Measurements from ENCODE around the gene ADD2. TPM values are rescaled to one million over a fixed set of nuclear protein-coding genes. Genes with fewer than 3 reads are reported as not detected.

ADD2 gene
- total RNA-seq, 4 donors from 2014 or later = 0.42 to 2.4 (median 1.3) TPM

DNA sequence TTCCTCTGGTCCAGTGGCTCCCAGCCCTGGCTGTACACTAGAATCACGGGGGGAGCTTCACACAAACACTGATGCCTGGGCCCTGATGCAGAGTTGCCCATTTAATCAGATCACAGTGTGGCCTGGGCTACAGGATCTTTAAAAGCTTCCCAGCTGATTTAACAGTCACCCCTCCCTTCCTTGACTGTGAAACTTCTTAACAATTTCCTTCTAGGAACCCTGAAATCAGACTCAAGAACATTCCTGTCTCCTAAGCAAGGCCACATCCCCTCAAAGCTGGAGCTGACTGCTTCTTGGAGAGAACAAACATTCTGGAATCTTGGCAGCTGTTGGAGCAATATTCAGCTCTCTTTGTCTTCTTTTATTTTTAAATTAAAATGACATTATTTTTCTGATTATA is 88.7 kb downstream of the ADD2 start:
- TF ChIP-seq, protein P1, sequence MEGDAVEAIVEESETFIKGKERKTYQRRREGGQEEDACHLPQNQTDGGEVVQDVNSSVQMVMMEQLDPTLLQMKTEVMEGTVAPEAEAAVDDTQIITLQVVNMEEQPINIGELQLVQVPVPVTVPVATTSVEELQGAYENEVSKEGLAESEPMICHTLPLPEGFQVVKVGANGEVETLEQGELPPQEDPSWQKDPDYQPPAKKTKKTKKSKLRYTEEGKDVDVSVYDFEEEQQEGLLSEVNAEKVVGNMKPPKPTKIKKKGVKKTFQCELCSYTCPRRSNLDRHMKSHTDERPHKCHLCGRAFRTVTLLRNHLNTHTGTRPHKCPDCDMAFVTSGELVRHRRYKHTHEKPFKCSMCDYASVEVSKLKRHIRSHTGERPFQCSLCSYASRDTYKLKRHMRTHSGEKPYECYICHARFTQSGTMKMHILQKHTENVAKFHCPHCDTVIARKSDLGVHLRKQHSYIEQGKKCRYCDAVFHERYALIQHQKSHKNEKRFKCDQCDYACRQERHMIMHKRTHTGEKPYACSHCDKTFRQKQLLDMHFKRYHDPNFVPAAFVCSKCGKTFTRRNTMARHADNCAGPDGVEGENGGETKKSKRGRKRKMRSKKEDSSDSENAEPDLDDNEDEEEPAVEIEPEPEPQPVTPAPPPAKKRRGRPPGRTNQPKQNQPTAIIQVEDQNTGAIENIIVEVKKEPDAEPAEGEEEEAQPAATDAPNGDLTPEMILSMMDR (IDR thresholded peaks at IDR 0.05) = no peak
- no peak for TF ChIP-seq POLR2A (IDR thresholded peaks at IDR 0.05)
- H3K27ac ChIP-seq = no peak overlapping the region
- no peaks in the 10 kb centered on the region for H3K4me1 ChIP-seq
- H3K9me3 ChIP-seq = no peaks in the 10 kb centered on the region
- H3K36me3 ChIP-seq = no peaks in the 10 kb centered on the region
- H3K4me3 ChIP-seq = no peak overlapping the region
- H3K27me3 ChIP-seq = no peaks in the 10 kb centered on the region
- no peak for DNase-seq
- intact Hi-C loops (cut with DNase I) = no loop called here
- WGBS, 2 donors = 60 to 71% methylated on average over 1 of the region's 1 CpG

DNA sequence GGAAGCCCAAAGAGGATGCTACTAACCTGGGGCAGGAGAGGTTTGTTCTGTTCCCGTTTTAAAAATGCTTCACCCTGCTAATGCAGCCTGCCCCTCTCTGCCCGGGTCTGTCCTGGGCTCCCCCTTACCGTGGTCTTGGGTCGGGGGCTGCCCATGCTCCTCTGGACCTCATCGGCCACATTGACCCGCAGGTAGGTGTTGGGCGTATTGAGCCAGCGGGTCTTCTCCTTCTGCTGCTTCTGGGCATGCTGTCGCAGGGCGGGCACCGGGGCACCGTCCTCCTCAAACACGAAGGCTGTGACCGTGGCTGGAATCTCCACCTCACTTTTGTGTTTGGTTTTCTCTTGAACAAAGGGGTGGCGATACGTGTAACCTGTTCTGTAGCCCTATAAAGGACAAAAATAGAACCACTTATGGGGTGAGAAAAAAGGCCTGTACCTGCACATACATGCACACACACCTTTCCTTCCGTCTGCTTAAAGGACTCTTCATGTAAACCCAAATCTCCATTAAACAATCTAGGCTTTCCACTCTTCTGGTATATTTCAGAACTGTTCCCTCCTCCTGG is 89.3 kb downstream of the ADD2 start:
- Histone ChIP-seq H3K4me3 (no peak overlapping the region), H3K4me1 (no peaks in the 10 kb centered on the region), H3K9me3 (no peaks in the 10 kb centered on the region), H3K27ac (no peak overlapping the region), H3K27me3 (no peaks in the 10 kb centered on the region), H3K36me3 (no peaks in the 10 kb centered on the region)
- no peak for TF ChIP-seq POLR2A (IDR thresholded peaks at IDR 0.05)
- TF ChIP-seq, protein P1 (IDR thresholded peaks at IDR 0.05) = no peak
- 72 to 78% methylated on average over 11 to 12 of the region's 17 CpGs for WGBS, 2 donors
- intact Hi-C loops (cut with DNase I) = no loop called here
- DNase-seq = no peak

DNA sequence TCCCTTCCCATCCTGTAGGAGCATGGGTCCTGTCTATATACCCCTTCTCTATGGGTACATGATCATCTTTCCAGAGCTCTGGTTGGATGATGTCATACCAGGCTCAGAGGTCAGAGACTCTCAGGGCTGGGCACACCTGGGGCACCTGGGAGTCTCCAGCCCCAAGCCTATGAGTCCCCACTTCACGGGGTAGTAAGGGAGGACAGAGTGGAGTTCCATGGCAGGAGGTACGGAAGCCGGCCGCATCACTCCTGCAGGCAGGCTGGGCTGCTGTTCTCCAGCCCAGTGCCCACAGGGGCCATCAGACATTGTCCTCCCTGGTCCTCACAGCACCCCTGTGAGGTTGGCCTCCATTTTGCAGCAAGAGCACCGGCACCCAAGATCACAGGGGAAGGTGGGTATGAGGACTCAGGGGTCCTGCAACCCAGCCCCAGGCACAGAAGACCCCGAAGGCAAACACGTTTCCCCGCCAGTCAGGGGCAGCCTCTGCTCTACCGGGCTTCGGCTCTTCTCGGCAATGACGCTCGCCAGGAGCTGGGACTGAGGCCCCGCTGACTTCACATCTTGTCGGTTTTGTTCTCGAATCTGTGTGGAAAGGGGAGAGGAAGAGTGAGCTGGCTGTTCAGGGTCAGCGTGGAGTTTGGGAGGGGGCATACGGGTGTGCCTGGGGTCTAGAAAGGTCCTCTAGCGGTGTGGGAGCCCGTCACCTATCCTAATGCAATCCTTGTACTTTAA is 91.5 kb downstream of the ADD2 start:
- Histone ChIP-seq H3K27me3 (no peaks in the 10 kb centered on the region), H3K9me3 (no peaks in the 10 kb centered on the region), H3K4me3 (no peak overlapping the region), H3K27ac (no peak overlapping the region), H3K4me1 (no peaks in the 10 kb centered on the region), H3K36me3 (no peaks in the 10 kb centered on the region)
- DNase-seq = no peak
- TF ChIP-seq POLR2A (IDR thresholded peaks at IDR 0.05) = no peak
- TF ChIP-seq, protein P1 (IDR thresholded peaks at IDR 0.05) = no peak
- intact Hi-C loops (cut with DNase I) = no loop called here
- 92% methylated on average over 14 of the region's 20 CpGs; no CpG with 5 or more reads in 1 of the 2 donors for WGBS, 2 donors

DNA sequence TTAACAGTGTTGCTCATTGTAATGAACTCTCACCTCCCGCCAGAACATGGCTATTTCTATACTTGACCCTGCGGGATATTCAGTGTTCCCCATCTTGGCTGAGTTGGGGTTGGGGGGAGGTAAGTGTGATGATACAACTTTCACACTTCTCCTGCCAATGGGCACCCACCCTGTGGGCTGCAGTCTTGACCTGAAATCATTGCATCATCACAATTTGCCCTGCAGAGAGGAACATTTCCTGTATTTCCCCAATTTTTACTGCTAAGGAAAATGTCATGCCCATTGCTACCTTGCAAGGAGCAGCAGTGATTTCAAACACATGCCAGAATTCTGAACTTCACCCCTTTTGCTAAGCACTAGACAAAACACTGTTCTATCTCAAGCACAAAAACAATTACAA is 92.1 kb downstream of the ADD2 start:
- WGBS, 2 donors = 79 to 94% methylated on average over 2 of the region's 2 CpGs
- TF ChIP-seq POLR2A (IDR thresholded peaks at IDR 0.05) = no peak
- TF ChIP-seq, protein P1 (IDR thresholded peaks at IDR 0.05) = no peak
- Histone ChIP-seq H3K27me3 (no peaks in the 10 kb centered on the region), H3K9me3 (no peaks in the 10 kb centered on the region), H3K4me1 (no peaks in the 10 kb centered on the region), H3K27ac (no peak overlapping the region), H3K4me3 (no peak overlapping the region), H3K36me3 (no peaks in the 10 kb centered on the region)
- intact Hi-C loops (cut with DNase I) = no loop called here
- DNase-seq = no peak

DNA sequence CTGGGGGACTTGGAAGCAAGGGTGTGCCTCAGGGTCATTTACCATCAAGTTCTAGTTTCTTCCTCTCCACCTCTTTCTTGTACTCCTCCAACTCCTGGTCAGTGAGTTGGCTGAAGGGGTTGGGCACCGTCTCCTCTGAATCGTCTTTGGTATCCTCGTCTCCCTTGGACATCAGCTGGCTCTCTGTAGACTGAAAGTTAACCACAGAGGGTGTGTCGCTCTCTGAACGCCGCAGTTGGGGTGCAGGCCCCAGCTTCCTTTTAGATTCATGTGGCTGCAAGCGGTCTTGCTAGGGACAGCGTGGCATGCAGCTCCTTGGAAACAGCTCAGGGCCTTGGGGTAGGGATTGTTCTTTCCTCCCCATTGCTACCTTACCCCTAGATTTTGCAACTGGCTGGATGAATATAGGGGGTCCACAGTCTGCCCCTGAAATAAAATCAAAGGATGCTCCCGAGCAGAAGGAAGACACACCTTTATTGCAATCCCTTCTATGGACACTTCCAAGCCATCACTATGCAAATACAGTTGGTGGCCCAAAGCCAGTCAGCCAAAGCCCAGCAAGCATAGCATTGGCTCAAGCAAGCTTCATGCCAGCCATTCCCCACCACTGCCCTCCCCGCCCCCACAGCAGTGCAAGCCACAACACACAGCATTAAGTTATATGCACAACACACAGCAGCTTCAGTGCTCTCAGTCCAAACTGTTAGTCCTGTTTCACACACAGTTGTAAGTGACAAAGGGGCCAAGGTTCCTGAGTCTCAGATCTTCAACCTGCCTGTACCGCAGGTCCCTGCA is 93.2 kb downstream of the ADD2 start:
- WGBS, 2 donors = 72 to 87% methylated on average over 8 to 9 of the region's 11 CpGs
- DNase-seq = no peak
- no peaks in the 10 kb centered on the region for H3K36me3 ChIP-seq
- H3K4me1 ChIP-seq = no peaks in the 10 kb centered on the region
- intact Hi-C loops (cut with DNase I) = no loop called here
- H3K27me3 ChIP-seq = no peaks in the 10 kb centered on the region
- no peak overlapping the region for H3K27ac ChIP-seq
- H3K9me3 ChIP-seq = no peaks in the 10 kb centered on the region
- no peak overlapping the region for H3K4me3 ChIP-seq
- TF ChIP-seq, protein P1 (IDR thresholded peaks at IDR 0.05) = no peak
- TF ChIP-seq POLR2A (IDR thresholded peaks at IDR 0.05) = no peak
